ENCODE measurements around the gene PAX5.

Gene PAX5

DNA sequence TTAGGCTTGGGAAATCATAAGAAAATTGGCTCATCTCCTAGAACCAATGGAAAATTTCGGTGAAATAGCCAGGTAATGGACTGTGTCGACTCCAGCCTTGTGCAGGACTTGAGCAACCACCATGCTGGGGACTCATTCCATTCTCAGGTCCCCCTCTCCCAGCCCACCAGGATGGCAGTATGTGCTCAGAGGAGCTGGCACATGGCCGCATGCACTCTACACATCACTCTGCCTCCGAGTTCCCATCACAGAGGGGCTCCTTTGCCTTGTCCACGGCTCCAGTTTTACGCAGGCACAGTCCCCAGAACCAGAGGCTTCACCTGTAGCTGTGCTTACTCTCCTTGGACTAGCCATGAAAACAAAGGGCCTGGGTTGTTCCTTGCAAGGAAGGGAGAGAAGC, 149.3 kb downstream of the PAX5 start:
- no peak overlapping the region for H3K27ac ChIP-seq (ENCODE audit: low read depth, low read length)
- no peak overlapping the region for H3K4me3 ChIP-seq (ENCODE audit: low read depth, low read length)
- H3K4me1 ChIP-seq (ENCODE audit: control insufficient read depth, insufficient read depth, low read length): no peaks in the 10 kb centered on the region
- no peaks in the 10 kb centered on the region for H3K9me3 ChIP-seq (ENCODE audit: control insufficient read depth, insufficient read depth, low read depth, low read length)
- no peaks in the 10 kb centered on the region; the same call in 1 of the 2 replicates for H3K27me3 ChIP-seq (ENCODE audit: control insufficient read depth, insufficient read depth, low read length)
- H3K9ac ChIP-seq (ENCODE audit: low read length): no peak overlapping the region
- H3K36me3 ChIP-seq (ENCODE audit: control insufficient read depth, insufficient read depth, low read length): no peaks in the 10 kb centered on the region

GRCh38 chr9:36882594-36882993, 151.5 kb downstream of the PAX5 start:
- H3K4me1 ChIP-seq (ENCODE audit: control insufficient read depth, insufficient read depth, low read length): no peaks in the 10 kb centered on the region
- H3K27me3 ChIP-seq (ENCODE audit: control insufficient read depth, insufficient read depth, low read length): no peaks in the 10 kb centered on the region; the same call in 1 of the 2 replicates
- H3K36me3 ChIP-seq (ENCODE audit: control insufficient read depth, insufficient read depth, low read length): no peaks in the 10 kb centered on the region
- H3K9me3 ChIP-seq (ENCODE audit: control insufficient read depth, insufficient read depth, low read depth, low read length): no peaks in the 10 kb centered on the region
- no peak overlapping the region for H3K9ac ChIP-seq (ENCODE audit: low read length)
- H3K4me3 ChIP-seq (ENCODE audit: low read depth, low read length): no peak overlapping the region
- H3K27ac ChIP-seq (ENCODE audit: low read depth, low read length): no peak overlapping the region

- H3K9me3 ChIP-seq (ENCODE audit: control insufficient read depth, insufficient read depth, low read depth, low read length): no peaks in the 10 kb centered on the region
- H3K36me3 ChIP-seq (ENCODE audit: control insufficient read depth, insufficient read depth, low read length): no peaks in the 10 kb centered on the region
- no peak overlapping the region for H3K9ac ChIP-seq (ENCODE audit: low read length)
- H3K27me3 ChIP-seq (ENCODE audit: control insufficient read depth, insufficient read depth, low read length): no peaks in the 10 kb centered on the region; the same call in 1 of the 2 replicates
- H3K27ac ChIP-seq (ENCODE audit: low read depth, low read length): no peak overlapping the region
- H3K4me3 ChIP-seq (ENCODE audit: low read depth, low read length): no peak overlapping the region
- H3K4me1 ChIP-seq (ENCODE audit: control insufficient read depth, insufficient read depth, low read length): no peaks in the 10 kb centered on the region
Measured at GRCh38 chr9:36881743-36882441, 152.2 kb downstream of the PAX5 start.

DNA sequence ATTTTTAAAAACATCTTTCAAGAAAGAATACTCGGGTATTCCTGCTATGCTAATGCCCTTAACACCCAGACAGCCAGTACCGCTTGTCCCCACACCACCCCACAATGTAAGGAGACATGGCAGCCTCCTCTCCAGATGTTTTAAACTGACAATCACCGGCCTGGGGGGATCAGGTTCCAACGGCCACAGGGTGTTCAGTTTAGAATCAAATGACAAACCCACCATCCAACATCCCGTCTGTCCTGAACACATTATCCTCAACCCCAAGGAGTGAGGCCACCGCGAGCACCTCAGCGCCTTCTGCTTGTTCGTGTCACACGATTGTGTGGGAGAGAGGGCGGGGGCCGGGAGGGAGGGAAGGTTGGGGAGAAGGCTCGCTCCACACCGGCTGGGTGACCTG, 152.8 kb downstream of the PAX5 start:
- no peaks in the 10 kb centered on the region; the same call in 1 of the 2 replicates for H3K27me3 ChIP-seq (ENCODE audit: control insufficient read depth, insufficient read depth, low read length)
- no peaks in the 10 kb centered on the region for H3K4me1 ChIP-seq (ENCODE audit: control insufficient read depth, insufficient read depth, low read length)
- no peaks in the 10 kb centered on the region for H3K9me3 ChIP-seq (ENCODE audit: control insufficient read depth, insufficient read depth, low read depth, low read length)
- no peak overlapping the region for H3K27ac ChIP-seq (ENCODE audit: low read depth, low read length)
- H3K36me3 ChIP-seq (ENCODE audit: control insufficient read depth, insufficient read depth, low read length): no peaks in the 10 kb centered on the region
- H3K4me3 ChIP-seq (ENCODE audit: low read depth, low read length): no peak overlapping the region
- no peak overlapping the region for H3K9ac ChIP-seq (ENCODE audit: low read length)

GRCh38 chr9:36880075-36880474, 154.0 kb downstream of the PAX5 start:
- H3K9ac ChIP-seq (ENCODE audit: low read length): no peak overlapping the region
- no peak overlapping the region for H3K27ac ChIP-seq (ENCODE audit: low read depth, low read length)
- no peak overlapping the region for H3K4me3 ChIP-seq (ENCODE audit: low read depth, low read length)
- H3K36me3 ChIP-seq (ENCODE audit: control insufficient read depth, insufficient read depth, low read length): no peaks in the 10 kb centered on the region
- no peaks in the 10 kb centered on the region for H3K4me1 ChIP-seq (ENCODE audit: control insufficient read depth, insufficient read depth, low read length)
- H3K27me3 ChIP-seq (ENCODE audit: control insufficient read depth, insufficient read depth, low read length): no peaks in the 10 kb centered on the region; the same call in 1 of the 2 replicates
- H3K9me3 ChIP-seq (ENCODE audit: control insufficient read depth, insufficient read depth, low read depth, low read length): peaks cover 3% of the 10 kb centered on the region; the same call in 1 of the 2 replicates

DNA sequence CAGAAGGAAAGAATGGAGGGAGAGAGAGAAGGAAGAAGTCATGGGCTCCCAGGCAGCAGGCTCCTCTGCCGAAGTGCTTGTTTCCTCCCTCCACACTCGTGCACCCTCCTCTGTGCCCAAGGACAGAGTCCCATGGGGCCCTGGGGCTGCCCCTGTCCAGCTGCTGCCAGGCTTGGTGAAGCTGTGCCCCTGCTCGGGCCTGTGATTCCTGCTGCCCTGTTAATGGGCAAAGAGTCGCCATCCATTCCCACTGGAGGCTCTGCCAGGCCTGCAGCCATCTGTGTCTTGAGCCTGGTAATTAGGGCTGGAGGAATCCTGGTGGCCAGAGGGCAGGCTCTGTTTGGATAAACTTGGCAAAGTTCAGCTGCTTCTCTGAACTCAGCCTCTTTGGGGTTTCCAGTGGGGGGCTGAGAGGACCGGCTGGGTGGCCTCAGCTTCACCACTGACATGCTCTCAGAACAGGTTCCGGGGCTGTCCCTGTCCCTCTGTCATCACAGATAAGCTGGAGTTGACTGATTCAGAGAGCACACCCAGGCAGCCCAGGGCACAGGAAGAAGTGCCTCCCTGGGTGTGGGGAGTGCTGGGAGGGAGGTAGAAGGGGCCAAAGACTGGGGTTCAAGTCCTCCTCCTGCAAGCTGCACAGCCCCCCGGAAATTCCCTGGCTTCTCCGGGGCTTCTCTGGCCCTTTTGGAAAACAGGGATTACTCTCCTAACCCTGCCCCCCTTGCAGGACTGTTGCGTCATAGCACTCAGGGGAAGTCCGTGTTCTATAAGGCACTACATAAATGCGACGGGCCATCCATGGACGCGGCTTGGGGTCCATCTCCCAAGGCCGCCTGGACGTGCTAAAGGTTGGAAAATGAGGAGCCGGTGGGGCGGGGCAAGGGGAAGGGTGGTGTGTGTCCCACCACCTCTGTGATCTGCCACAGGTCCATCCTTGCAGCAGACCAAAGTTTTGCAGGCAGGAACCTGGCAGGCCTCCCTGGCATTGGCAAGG, 154.8 kb downstream of the PAX5 start:
- Histone ChIP-seq H3K9ac (ENCODE audit: low read length) (no peak overlapping the region), H3K27ac (ENCODE audit: low read depth, low read length) (no peak overlapping the region), H3K4me3 (ENCODE audit: low read depth, low read length) (no peak overlapping the region), H3K9me3 (ENCODE audit: control insufficient read depth, insufficient read depth, low read depth, low read length) (peaks cover 3% of the 10 kb centered on the region; the same call in 1 of the 2 replicates), H3K36me3 (ENCODE audit: control insufficient read depth, insufficient read depth, low read length) (no peaks in the 10 kb centered on the region), H3K27me3 (ENCODE audit: control insufficient read depth, insufficient read depth, low read length) (no peaks in the 10 kb centered on the region; the same call in 1 of the 2 replicates), H3K4me1 (ENCODE audit: control insufficient read depth, insufficient read depth, low read length) (no peaks in the 10 kb centered on the region)

GRCh38 chr9:36877239-36877638, 156.8 kb downstream of the PAX5 start:
- Histone ChIP-seq H3K9ac (ENCODE audit: low read length) (no peak overlapping the region), H3K9me3 (ENCODE audit: control insufficient read depth, insufficient read depth, low read depth, low read length) (peaks cover 3% of the 10 kb centered on the region; the same call in 1 of the 2 replicates), H3K27me3 (ENCODE audit: control insufficient read depth, insufficient read depth, low read length) (no peaks in the 10 kb centered on the region; the same call in 1 of the 2 replicates), H3K4me3 (ENCODE audit: low read depth, low read length) (no peak overlapping the region), H3K4me1 (ENCODE audit: control insufficient read depth, insufficient read depth, low read length) (no peaks in the 10 kb centered on the region), H3K36me3 (ENCODE audit: control insufficient read depth, insufficient read depth, low read length) (no peaks in the 10 kb centered on the region), H3K27ac (ENCODE audit: low read depth, low read length) (no peak overlapping the region)

DNA sequence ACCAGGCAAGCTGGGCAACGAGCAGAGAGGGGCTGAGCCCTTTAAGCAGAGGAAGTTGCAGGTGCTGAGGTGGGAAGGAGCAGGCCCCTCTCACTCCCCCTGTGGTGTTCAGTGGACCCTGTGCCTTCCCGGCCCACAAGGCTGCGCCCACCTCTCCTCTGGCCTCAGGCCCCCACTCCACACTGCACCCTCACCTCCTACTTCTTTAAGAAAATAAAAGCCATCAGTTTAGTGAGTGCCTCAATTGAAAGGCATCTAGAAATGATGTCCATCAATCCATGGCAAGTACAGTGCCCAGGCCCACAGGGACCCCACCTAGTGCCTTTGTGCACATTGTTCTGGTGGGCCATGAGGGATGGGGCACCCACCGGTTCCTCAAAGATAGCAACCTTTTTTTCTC, 158.0 kb downstream of the PAX5 start:
- Histone ChIP-seq H3K9me3 (ENCODE audit: control insufficient read depth, insufficient read depth, low read depth, low read length) (peaks cover 3% of the 10 kb centered on the region; the same call in 1 of the 2 replicates), H3K36me3 (ENCODE audit: control insufficient read depth, insufficient read depth, low read length) (no peaks in the 10 kb centered on the region), H3K9ac (ENCODE audit: low read length) (no peak overlapping the region), H3K27ac (ENCODE audit: low read depth, low read length) (no peak overlapping the region), H3K27me3 (ENCODE audit: control insufficient read depth, insufficient read depth, low read length) (peaks cover 2% of the 10 kb centered on the region; the same call in 1 of the 2 replicates), H3K4me1 (ENCODE audit: control insufficient read depth, insufficient read depth, low read length) (no peaks in the 10 kb centered on the region), H3K4me3 (ENCODE audit: low read depth, low read length) (no peak overlapping the region)

GRCh38 chr9:36874921-36875320, 159.1 kb downstream of the PAX5 start:
- Histone ChIP-seq H3K4me1 (ENCODE audit: control insufficient read depth, insufficient read depth, low read length) (no peaks in the 10 kb centered on the region), H3K4me3 (ENCODE audit: low read depth, low read length) (no peak overlapping the region), H3K36me3 (ENCODE audit: control insufficient read depth, insufficient read depth, low read length) (no peaks in the 10 kb centered on the region), H3K27me3 (ENCODE audit: control insufficient read depth, insufficient read depth, low read length) (peaks cover 2% of the 10 kb centered on the region; the same call in 1 of the 2 replicates), H3K9me3 (ENCODE audit: control insufficient read depth, insufficient read depth, low read depth, low read length) (peaks cover 3% of the 10 kb centered on the region; the same call in 1 of the 2 replicates), H3K27ac (ENCODE audit: low read depth, low read length) (no peak overlapping the region), H3K9ac (ENCODE audit: low read length) (no peak overlapping the region)

GRCh38 chr9:36874261-36874660, 159.8 kb downstream of the PAX5 start:
- Histone ChIP-seq H3K4me1 (ENCODE audit: control insufficient read depth, insufficient read depth, low read length) (no peaks in the 10 kb centered on the region), H3K9me3 (ENCODE audit: control insufficient read depth, insufficient read depth, low read depth, low read length) (peaks cover 3% of the 10 kb centered on the region; the same call in 1 of the 2 replicates), H3K36me3 (ENCODE audit: control insufficient read depth, insufficient read depth, low read length) (no peaks in the 10 kb centered on the region)

More at GRCh38 chr9:36874261-36874660, 159.8 kb downstream of the PAX5 start:
- H3K9ac ChIP-seq (ENCODE audit: low read length): no peak overlapping the region
- no peak overlapping the region for H3K27ac ChIP-seq (ENCODE audit: low read depth, low read length)
- H3K4me3 ChIP-seq (ENCODE audit: low read depth, low read length): no peak overlapping the region
- H3K27me3 ChIP-seq (ENCODE audit: control insufficient read depth, insufficient read depth, low read length): peaks cover 4% of the 10 kb centered on the region; the same call in 1 of the 2 replicates
